NCI-H128 (cell line): ENCODE results near the gene SSC5D.

Experiments used
- DNase-seq: peaks from one replicate; lab custom pipeline; 2025; ENCODE audit not compliant: unreplicated experiment; lab: John Stamatoyannopoulos, UW

SSC5D gene

DNA sequence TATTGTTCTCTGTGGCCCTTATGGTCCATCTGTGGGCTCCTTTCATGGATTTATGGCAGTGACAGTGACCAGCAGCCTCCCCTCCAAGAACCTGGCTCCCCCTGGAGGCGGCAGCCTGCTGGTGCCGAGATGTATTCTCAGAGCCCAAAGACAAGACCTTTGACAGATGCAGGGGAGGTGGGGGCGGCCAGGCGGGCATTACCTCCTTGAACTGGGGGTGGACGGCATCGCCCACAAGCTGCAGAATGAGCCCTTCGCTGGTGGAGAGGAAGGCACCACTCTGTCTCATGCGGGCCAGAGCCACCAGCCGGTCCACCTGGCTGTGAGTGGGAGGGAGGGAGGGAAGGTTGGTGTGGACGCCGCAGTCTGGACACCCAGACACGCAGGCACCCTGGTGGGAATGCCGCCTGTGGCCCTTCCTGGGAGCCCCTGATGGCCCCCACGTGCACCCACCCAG, 33.4 kb upstream of the SSC5D start:
- DNase-seq = no peak

DNA sequence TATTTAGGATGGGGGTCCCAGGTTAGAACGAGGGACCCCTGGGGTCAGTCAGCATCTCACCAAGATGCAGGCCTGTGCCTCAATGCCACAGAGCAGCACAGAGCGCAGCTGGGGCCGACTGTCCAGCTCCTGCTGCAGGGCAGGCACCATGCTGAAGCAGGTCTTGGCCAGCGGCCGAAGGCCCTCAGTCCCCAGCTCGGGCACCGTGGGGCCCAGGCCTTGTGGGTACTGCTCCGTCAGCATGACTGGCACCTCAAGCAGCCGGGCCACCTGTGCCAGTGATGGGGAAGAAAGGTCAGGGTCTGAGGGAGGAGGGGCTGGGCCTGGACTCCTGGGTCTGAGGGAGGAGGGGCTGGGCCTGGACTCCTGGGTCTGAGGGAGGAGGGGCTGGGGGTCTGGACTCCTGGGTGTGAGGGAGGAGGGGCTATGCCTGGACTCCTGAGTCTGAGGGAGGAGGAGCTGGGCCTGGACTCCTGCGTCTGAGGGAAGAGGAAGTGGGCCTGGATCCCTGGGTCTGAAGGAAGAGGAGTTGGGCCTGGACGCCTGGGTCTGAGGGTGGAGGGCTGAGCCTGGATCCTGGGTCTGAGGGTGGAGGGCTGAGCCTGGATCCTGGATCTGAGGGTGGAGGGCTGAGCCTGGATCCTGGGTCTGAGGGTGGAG, 32.5 kb upstream of the SSC5D start:
- no peak for DNase-seq

GRCh38 chr19:55456347-55456746, 31.9 kb upstream of the SSC5D start:
- DNase-seq = no peak

GRCh38 chr19:55457683-55458457, 30.4 kb upstream of the SSC5D start:
- no peak for DNase-seq

GRCh38 chr19:55459551-55459949, 28.7 kb upstream of the SSC5D start:
- DNase-seq = no peak

- no peak for DNase-seq
Measured at GRCh38 chr19:55459950-55460657, 28.1 kb upstream of the SSC5D start.

GRCh38 chr19:55460670-55461258, 27.5 kb upstream of the SSC5D start:
- DNase-seq = no peak

DNA sequence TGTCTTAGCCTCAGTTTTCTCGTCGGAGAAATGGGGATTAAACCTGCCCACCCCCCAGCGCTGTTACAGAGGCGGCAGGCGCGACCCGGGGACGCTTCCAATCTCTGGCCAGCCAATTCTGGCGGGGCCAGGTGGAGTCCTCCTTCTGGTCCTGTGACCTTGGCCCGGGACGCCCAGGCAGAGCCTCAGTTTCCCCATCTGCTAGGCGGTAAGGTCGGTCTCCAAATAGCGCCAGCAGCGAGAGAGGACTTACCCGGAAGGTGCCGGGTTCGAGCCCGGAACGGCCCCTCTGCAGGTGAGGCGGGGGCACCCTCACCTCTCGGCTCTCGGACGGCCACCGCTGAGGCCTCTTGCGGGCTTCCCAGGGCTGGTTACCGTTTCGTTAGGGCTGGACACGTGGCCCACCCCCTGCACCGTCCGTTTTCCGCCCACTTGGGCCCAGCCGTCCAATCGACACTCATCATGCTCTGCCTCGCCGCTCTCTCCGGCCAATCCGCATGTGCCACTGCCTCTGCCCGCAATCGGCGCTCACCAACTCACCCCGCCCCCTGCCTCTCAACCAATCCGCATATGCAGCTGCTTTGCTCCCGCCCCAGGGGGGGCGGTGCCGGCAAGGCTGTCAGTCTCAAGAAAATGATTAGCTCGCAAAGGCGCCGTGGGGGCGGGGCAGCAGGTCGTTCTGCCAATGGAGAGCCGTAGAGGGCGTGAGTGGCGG, 26.8 kb upstream of the SSC5D start, which contains the start of gene ISOC2:
TSS of gene ISOC2 (minus strand) at position 384 of the 715 bp plus-strand sequence. CDS start 5,156 bp downstream, outside the sequence.
- DNase-seq = peak; percentile 99

GRCh38 chr19:55461974-55462626, 26.1 kb upstream of the SSC5D start:
- DNase-seq = no peak

DNA sequence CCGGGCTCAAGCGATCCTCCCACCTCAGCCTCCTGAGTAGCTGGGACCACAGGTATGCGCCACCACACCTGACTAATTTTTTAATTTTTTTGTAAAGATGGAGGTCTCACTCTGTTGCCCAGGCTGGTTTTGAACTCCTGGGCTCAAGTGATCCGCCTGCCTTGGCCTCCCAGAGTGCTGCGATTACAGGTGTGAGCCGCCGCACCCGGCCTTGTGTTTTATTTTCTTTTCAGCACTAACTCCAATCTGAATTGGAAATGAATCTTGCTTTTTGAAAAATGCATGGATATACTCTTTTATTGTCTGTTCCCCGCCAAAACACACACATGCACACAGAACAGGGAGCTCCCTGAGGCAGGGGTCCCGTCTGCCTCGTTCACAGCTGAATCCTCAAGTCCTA, 25.5 kb upstream of the SSC5D start:
- DNase-seq = no peak

GRCh38 chr19:55463583-55464031, 24.6 kb upstream of the SSC5D start:
- DNase-seq = no peak

DNA sequence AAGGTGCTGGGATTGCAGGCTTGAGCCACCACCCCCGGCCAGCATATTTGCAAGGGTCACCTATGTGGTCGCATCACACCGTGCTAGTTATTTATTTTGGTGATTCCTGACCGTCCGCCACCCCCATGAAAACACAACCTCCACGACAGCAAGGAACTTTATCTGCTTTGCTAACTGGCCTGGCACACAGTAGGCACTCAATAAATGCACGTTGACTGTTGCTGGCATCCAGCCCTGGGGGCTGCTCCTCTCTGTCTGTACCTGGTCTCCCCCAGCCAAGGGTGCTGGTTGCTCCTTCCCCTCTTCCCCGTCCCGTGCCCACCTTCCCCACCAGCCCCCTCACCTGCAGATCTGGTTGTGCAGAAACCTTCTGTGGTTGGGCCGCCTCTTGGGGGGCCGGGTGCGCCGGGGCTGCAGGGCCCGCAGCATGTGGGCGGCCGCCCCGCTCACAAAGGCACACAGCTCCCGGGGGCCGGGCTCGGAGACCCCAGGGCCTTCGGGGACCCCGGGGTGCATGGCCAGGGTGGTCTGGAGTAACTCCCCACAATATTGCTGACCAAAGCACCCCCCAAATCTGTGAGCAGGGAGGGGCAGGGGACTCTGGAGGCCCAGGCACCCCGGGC, 24.1 kb upstream of the SSC5D start:
- DNase-seq = no peak

GRCh38 chr19:55464662-55465054, 23.6 kb upstream of the SSC5D start, which contains the start of gene C19orf85:
C19orf85 (minus strand) TSS chr19:55464751; CDS start chr19:55464554, 197 bp downstream.
- DNase-seq = no peak

- DNase-seq = no peak
Measured at GRCh38 chr19:55465460-55466240, 22.6 kb upstream of the SSC5D start.

- DNase-seq = no peak
Measured at GRCh38 chr19:55466241-55466614, 22.0 kb upstream of the SSC5D start.

GRCh38 chr19:55467236-55468053, 20.8 kb upstream of the SSC5D start:
- DNase-seq = no peak

DNA sequence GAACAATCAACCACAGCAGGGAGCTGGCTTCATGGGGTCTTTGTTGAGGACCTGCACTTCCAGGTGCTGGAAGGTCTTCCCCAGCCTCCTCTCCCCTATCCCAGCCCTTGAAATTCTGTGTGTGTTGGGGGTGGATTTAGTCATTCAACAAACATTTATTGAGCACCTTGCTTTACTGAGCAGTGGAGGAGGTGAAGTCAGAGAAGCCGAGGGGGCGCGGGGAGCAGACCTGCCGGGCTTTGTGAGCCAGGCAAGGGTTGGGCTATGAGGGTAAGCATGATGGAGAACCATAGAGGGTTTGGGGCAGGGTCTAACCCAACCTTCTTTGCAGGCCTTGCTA, 20.2 kb upstream of the SSC5D start:
- no peak for DNase-seq

DNA sequence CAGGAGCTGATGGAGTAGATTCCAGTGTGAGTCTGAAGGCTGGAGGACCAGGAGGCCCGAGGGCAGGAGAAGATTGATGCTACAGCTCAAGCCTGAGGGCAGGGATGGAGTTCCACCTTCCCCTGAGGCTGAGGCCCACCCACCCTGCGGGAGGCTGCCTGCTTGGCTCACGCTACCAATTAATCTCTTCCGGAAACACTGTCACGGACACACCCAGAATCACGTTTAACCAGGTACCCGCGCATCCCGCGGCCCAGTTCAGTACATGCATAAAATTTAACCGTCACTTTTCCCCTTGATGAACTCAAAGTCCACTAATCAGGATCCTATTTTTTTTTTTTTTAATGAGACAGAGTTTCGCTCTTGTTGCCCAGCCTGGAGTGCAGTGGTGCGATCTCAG, 17.0 kb upstream of the SSC5D start:
- DNase-seq = no peak
